A549 (cell line): Measurements from ENCODE around the gene FAAH. TPM values are rescaled to one million over a fixed set of nuclear protein-coding genes. Genes with fewer than 3 reads are reported as not detected.

Experiments
- ATAC-seq, 2 experiments: fragments of 200-7000 bp in 1 of 2; fragments of >200 bp in 1 of 2; cut with Nextera tagmentation in 1 of 2; cut with Tn5 transposase in 1 of 2; 3 replicates each; pipeline versions ENCODE4 v1.8.0 to v1.9.1; 2018 to 2020; ENCODE audit warnings: mild to moderate bottlenecking in 1 of 2, moderate library complexity in 1 of 2
- CTCF ChIA-PET: fragments of 300-600 bp; sonication (Branson Sonifier 250); formaldehyde crosslinking; extraction: SDS; loops from one replicate; lab custom pipeline; 2021; ENCODE audit warnings: antibody characterized with exemption, inconsistent platforms; lab: Yijun Ruan, JAX
- POLR2A ChIA-PET: fragments of 350-600 bp; formaldehyde crosslinking; extraction: SDS; loops from one replicate; lab custom pipeline; 2021; ENCODE audit warnings: antibody characterized with exemption, inconsistent platforms; lab: Yijun Ruan, JAX
- DNase-seq, 2 experiments: peaks; one replicate each; pipeline versions ENCODE4 v3.0.0 to v3.0.0-alpha.2; 2011 to 2016; ENCODE audit warnings: low read depth in 1 of 2, low spot score in 1 of 2
- FAIRE-seq: peaks from 2 replicates; lab custom pipeline; 2011; peaks lifted over from hg19 to GRCh38; lab: Jason Lieb, UNC
- H3K27ac ChIP-seq, 2 experiments: fragments of >200 bp; sonication (Bioruptor Twin); formaldehyde crosslinking; 3 replicates each; pipeline ENCODE4 v1.5.1; 2016 to 2017
- H3K4me1 ChIP-seq: fragments of >200 bp; sonication (Bioruptor Twin); formaldehyde crosslinking; 3 replicates; pipeline ENCODE4 v1.6.1; 2016
- H3K4me2 ChIP-seq: fragments of >200 bp; sonication (Bioruptor Twin); formaldehyde crosslinking; 3 replicates; pipeline ENCODE4 v1.6.1; 2016
- H3K4me3 ChIP-seq: fragments of >200 bp; sonication (Bioruptor Twin); formaldehyde crosslinking; 3 replicates; pipeline ENCODE4 v1.5.1; 2016
- H3K9me3 ChIP-seq: fragments of >200 bp; sonication (Bioruptor Twin); formaldehyde crosslinking; 3 replicates; pipeline ENCODE4 v1.6.1; 2016
- CEBPB ChIP-seq, 2 experiments: fragments of >200 bp in 1 of 2; sonication (Bioruptor Twin) in 1 of 2; formaldehyde crosslinking in 1 of 2; IDR thresholded peaks; 2 replicates each; pipeline ENCODE4 v1.6.1; 2012 to 2016
- EHMT2 ChIP-seq: fragments of 200-600 bp; sonication (generic); IDR thresholded peaks from 2 replicates; pipeline ENCODE4 v1.6.1; 2016; ENCODE audit warnings: antibody characterized with exemption, low read depth, mild to moderate bottlenecking, moderate library complexity
- EP300 ChIP-seq, 2 experiments: fragments of >200 bp; sonication (Bioruptor Twin); formaldehyde crosslinking; IDR thresholded peaks; 2 replicates in 1 of 2; 3 replicates in 1 of 2; pipeline ENCODE4 v1.6.1; 2016 to 2017
- FOXS1 ChIP-seq: fragments of 250-450 bp; sonication (Bioruptor Pico); IDR thresholded peaks from 2 replicates; pipeline ENCODE4 v1.5.0; 2020; ENCODE audit warnings: mild to moderate bottlenecking, moderate library complexity
- HOXA7 ChIP-seq: fragments of 250-450 bp; sonication (Bioruptor Pico); IDR thresholded peaks from 2 replicates; pipeline ENCODE4 v1.5.0; 2020; ENCODE audit warnings: mild to moderate bottlenecking, moderate library complexity
- HOXB13 ChIP-seq: fragments of 250-450 bp; sonication (Bioruptor Pico); IDR thresholded peaks from 2 replicates; pipeline ENCODE4 v1.5.0; 2020; ENCODE audit warnings: low read depth, mild to moderate bottlenecking, moderate library complexity
- KDM1A ChIP-seq: fragments of 200-600 bp; sonication (generic); IDR thresholded peaks from 2 replicates; pipeline ENCODE4 v1.6.1; 2016; ENCODE audit warnings: low read depth, mild to moderate bottlenecking
- KDM5A ChIP-seq: fragments of 200-600 bp; sonication (generic); IDR thresholded peaks from 2 replicates; pipeline ENCODE4 v1.6.1; 2016; ENCODE audit warnings: antibody characterized with exemption, mild to moderate bottlenecking
- NFE2L2 ChIP-seq: fragments of 150-350 bp; conservative IDR thresholded peaks from 2 replicates; pipeline ENCODE4 v1.6.1; 2014; ENCODE audit warnings: low read length
- POLR2AphosphoS2 ChIP-seq: conservative IDR thresholded peaks from 2 replicates; pipeline ENCODE4 v1.6.1; 2012; ENCODE audit warnings: low read length, improper control_type of control experiment, inconsistent platforms
- RNF2 ChIP-seq: fragments of 200-600 bp; sonication (generic); IDR thresholded peaks from 2 replicates; pipeline ENCODE4 v1.6.1; 2016; ENCODE audit warnings: low read depth, mild to moderate bottlenecking, antibody characterized with exemption, moderate library complexity, borderline replicate concordance
- ZC3H11A ChIP-seq: fragments of 450-650 bp; IDR thresholded peaks from 2 replicates; pipeline ENCODE4 v1.6.1; 2014; ENCODE audit warnings: antibody characterized with exemption, mild to moderate bottlenecking
- ZFP36 ChIP-seq: fragments of 450-650 bp; IDR thresholded peaks from 2 replicates; pipeline ENCODE4 v1.6.1; 2014; ENCODE audit warnings: borderline replicate concordance; ENCODE audit not compliant: partially characterized antibody
- WGBS: methylation state at CpG from one replicate; pipeline ENCODE4 v1.1.6; 2017; ENCODE audit errors: missing lambda C conversion rate; 5-methylcytosine and 5-hydroxymethylcytosine counted together
- polyA plus RNA-seq, 4 experiments: library from polyadenylated mRNA; depleted of rRNA in 3 of 4; stranded (reverse); fragments of >200 nt; fragmentation: RNase III in 1 of 4; extraction: RNeasy Plus Mini Kit Qiagen cat#74134 plus additional on column Dnase treatment in 1 of 4; gene quantifications; 2 replicates in 3 of 4; 3 replicates in 1 of 4; pipeline ENCODE4 v1.2.3, GENCODE V29; 2011 to 2017
- TF ChIP-seq, protein P1 (sequence below): fragments of 250-450 bp; sonication (Bioruptor Pico); IDR thresholded peaks from 2 replicates; pipeline ENCODE4 v1.5.0; 2020; ENCODE audit warnings: low read depth, mild to moderate bottlenecking, moderate library complexity
- TF ChIP-seq, protein P2 (sequence below): fragments of 200-600 bp; sonication (generic); IDR thresholded peaks from 2 replicates; pipeline ENCODE4 v1.6.1; 2016; ENCODE audit warnings: antibody characterized with exemption, mild to moderate bottlenecking, moderate library complexity
- TF ChIP-seq, protein P3 (sequence below): fragments of 450-650 bp; IDR thresholded peaks from 2 replicates; pipeline ENCODE4 v1.6.1; 2014; ENCODE audit warnings: antibody characterized with exemption

The FAAH gene
- polyA plus RNA-seq, 2 of the 4 experiments (the other 2 are of a cell fraction), result 1.2 to 1.3 TPM

DNA sequence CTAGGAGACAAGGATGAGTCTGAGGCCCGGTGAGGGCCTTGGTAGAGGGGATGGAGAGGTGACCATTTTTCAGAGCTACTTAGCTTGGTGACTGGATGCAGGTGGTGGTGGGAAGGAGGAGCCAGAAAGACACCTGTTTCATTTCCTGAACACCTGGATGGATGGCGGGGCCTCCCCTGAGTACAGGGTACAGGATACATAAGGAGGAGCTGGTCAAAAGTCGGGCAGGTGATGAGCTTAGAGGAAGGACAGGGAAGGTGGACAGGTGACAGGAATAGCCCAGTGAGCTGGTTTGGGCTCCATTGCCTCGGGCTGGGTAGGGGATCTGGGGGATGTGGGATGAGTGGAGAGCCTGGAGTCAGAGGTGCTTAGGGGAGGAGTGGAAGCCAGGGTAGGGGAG lies 6.3 kb downstream of the FAAH start:
- no peak overlapping the region for H3K4me2 ChIP-seq
- no peak overlapping the region for H3K27ac ChIP-seq
- H3K4me1 ChIP-seq, result peaks cover 8% of the 10 kb centered on the region
- ChIA-PET POLR2A (no interaction called here), CTCF (interaction anchor here (1.5 kb wide), 1 partner anchor 9 kb away, joined by 3 read pairs; no protein-coding TSS in a partner anchor)
- TF ChIP-seq NFE2L2 (no peak), CEBPB (IDR thresholded peaks at IDR 0.05) (no peak), HOXA7 (CRISPR knock-in tag) (no peak), EP300 (IDR thresholded peaks at IDR 0.05) (no peak), POLR2AphosphoS2 (no peak), KDM1A (no peak), ZFP36 (no peak), FOXS1 (CRISPR knock-in tag) (no peak), ZC3H11A (no peak)
- TF ChIP-seq, protein P1, sequence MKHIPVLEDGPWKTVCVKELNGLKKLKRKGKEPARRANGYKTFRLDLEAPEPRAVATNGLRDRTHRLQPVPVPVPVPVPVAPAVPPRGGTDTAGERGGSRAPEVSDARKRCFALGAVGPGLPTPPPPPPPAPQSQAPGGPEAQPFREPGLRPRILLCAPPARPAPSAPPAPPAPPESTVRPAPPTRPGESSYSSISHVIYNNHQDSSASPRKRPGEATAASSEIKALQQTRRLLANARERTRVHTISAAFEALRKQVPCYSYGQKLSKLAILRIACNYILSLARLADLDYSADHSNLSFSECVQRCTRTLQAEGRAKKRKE (CRISPR knock-in tag), result no peak
- TF ChIP-seq, protein P2, sequence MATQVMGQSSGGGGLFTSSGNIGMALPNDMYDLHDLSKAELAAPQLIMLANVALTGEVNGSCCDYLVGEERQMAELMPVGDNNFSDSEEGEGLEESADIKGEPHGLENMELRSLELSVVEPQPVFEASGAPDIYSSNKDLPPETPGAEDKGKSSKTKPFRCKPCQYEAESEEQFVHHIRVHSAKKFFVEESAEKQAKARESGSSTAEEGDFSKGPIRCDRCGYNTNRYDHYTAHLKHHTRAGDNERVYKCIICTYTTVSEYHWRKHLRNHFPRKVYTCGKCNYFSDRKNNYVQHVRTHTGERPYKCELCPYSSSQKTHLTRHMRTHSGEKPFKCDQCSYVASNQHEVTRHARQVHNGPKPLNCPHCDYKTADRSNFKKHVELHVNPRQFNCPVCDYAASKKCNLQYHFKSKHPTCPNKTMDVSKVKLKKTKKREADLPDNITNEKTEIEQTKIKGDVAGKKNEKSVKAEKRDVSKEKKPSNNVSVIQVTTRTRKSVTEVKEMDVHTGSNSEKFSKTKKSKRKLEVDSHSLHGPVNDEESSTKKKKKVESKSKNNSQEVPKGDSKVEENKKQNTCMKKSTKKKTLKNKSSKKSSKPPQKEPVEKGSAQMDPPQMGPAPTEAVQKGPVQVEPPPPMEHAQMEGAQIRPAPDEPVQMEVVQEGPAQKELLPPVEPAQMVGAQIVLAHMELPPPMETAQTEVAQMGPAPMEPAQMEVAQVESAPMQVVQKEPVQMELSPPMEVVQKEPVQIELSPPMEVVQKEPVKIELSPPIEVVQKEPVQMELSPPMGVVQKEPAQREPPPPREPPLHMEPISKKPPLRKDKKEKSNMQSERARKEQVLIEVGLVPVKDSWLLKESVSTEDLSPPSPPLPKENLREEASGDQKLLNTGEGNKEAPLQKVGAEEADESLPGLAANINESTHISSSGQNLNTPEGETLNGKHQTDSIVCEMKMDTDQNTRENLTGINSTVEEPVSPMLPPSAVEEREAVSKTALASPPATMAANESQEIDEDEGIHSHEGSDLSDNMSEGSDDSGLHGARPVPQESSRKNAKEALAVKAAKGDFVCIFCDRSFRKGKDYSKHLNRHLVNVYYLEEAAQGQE, result no peak
- H3K9me3 ChIP-seq, result no peaks in the 10 kb centered on the region
- ATAC-seq (no peak), DNase-seq (no peak), FAIRE-seq (no peak)
- 55% methylated on average over 4 of the region's 4 CpGs for WGBS
- H3K4me3 ChIP-seq, result no peak overlapping the region

DNA sequence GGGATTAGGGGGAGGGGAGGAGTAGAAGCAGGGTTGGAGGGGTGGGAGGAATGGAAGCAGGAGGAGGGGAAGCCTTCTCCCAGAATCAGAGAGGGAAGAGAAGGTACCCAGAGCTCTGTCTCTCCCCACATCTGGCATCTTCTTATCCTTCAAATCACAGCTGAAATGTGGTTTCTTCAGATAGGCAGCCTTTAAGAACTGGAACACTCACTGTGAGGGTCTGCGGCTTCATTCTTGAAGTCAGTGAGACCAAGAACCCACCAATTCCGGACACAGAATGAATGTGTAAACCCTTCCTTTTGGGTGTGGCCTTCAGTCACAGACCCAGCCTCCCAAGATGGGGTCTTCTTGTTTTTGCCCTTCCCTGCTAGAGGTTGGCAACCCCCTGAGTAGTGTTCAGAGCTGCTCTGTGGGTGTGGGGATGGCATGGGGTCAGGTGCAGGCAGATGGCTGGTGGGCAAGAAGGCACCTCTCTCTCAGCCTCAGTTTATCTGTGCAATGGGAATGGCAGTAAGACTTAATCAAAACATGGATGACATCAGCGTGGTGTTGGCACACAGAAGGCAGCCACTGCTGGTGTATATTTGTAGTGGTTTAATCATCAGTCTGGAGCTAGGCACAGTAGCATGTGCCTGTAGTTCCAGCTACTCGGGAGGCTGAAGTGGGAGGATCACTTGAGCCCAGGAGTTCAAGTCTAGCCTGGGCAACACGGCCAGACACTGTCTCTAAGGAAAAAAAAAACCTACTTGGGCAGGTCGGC lies 7.2 kb downstream of the FAAH start:
- CTCF ChIA-PET, result interaction anchor here (0.8 to 1.1 kb wide), 3 partner anchors 54 to 126 kb away, joined by 3 to 5 read pairs (median 4); partner anchors contain the start of gene DMBX1
- ATAC-seq (peak; percentile 33 to 36; a peak in 3 of 6 replicates), FAIRE-seq (no peak)
- H3K4me2 ChIP-seq, result peak overlapping the region; percentile 28; the same call in 1 of the 3 replicates
- WGBS, result 36% methylated on average over 6 of the region's 6 CpGs
- H3K4me3 ChIP-seq, result no peak overlapping the region
- peak overlapping the region in 1 of 2 experiments; percentile 48; a peak in 2 of 6 replicates for H3K27ac ChIP-seq
- TF ChIP-seq RNF2 (no peak), HOXB13 (CRISPR knock-in tag) (no peak), FOXS1 (CRISPR knock-in tag) (no peak), EHMT2 (no peak), KDM5A (no peak)
- TF ChIP-seq, protein P3, sequence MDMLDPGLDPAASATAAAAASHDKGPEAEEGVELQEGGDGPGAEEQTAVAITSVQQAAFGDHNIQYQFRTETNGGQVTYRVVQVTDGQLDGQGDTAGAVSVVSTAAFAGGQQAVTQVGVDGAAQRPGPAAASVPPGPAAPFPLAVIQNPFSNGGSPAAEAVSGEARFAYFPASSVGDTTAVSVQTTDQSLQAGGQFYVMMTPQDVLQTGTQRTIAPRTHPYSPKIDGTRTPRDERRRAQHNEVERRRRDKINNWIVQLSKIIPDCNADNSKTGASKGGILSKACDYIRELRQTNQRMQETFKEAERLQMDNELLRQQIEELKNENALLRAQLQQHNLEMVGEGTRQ, result no peak
- TF ChIP-seq, all 56 proteins: peak for 0
- Histone ChIP-seq H3K9me3 (no peaks in the 10 kb centered on the region), H3K4me1 (peaks cover 8% of the 10 kb centered on the region)
- POLR2A ChIA-PET, result no interaction called here
- no peak for DNase-seq
